DMS153 treated with DMSO at 0.1 percent for 48 hours (cell line): ENCODE data around the gene ATP10D.
"Not testable (repeated sequence)": the region's sequence is repeated elsewhere in the genome, so short reads cannot be mapped to it uniquely, and the experiment has no call there.

Source experiments
- DNase-seq: peaks from one replicate; lab custom pipeline; 2025; ENCODE audit not compliant: unreplicated experiment; lab: John Stamatoyannopoulos, UW

ATP10D gene

DNA sequence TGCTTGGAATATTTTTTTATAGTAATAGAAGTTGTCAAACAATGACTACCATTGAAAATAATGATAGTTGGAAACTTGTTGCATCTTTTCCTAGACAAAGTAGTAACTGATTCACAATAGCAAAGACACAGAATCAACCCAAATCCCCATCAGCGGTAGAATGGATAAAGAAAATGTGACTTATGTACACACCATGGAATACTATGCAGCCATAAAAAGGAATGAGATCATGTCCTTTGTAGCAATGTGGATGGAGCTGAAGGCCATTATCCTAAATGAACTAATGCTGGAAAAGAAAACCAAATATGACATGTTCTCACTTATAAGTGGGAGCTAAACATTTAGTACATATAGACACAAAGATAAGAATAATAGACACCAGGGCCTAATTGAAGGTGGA lies 49.7 kb downstream of the ATP10D start:
- DNase-seq = no peak

- no peak for DNase-seq
These were observed 50.6 kb downstream of the ATP10D start for GRCh38 chr4:47535567-47536147.

GRCh38 chr4:47536966-47537365 lies 51.9 kb downstream of the ATP10D start:
- no peak for DNase-seq

DNA sequence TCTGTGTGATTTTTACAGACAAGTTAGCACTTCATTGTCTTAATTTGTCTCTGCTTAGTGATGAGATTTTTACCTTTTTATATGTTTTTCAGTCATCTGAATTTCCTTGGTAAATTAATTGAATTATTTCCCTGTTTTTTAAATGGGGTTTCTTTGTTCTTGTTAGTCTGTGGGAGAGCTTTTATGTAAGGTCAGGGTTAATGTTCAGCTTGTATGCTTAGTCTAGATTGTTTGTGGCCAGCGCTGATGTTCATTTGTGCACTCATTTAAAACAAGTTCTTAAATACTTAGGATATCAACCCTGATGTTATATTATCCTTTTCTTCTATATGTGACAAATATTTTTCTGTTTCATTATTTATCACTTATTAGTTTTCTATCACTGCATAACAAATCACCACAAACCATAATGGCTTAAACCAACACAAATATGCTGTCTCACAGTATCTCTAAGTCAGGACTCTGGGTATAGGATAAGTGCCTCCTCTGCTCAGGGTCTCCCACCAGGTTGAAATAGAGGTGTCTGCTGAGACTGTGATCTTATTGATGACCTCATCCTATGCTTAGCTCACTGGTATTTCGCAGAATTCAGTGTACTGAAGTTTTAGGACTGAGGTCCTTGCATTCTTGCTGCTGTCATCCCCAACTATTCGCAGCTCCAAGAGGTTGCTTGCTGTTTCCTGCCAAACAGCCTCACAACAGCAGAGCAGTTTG lies 53.2 kb downstream of the ATP10D start:
- no peak for DNase-seq

DNA sequence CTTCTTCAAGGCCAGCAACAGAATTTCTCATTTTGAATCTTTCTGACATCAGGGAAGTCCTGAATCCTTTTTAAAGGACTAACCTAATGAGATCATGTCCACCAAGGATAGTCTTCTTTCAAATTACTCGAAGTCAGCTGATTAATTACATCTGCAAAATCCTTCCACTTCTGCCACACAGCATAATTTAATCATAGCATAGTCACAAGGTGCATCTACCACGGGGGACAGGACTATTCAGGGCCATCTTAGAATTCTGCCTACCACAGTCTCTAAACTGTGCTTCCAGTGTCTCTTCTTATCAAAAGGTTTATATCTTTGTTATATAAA lies 53.7 kb downstream of the ATP10D start:
- DNase-seq = no peak

DNA sequence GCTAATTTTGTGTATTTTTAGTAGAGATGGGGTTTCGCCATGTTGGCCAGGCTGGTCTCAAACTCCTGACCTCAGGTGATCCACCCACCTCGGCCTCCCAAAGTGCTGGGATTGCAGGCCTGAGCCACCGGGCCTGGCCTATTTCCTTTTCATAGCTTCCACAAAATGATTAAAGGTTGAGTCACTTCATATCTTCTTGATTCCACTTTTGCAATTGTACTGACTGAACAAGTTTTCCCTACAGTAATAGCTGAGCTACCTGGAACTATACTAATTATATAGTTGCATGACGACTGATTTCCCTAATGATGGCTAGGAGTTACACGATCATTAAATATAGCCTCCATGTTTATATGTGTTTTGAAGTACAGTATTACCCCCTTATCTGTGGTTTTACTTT lies 57.6 kb downstream of the ATP10D start:
- DNase-seq = not testable (repeated sequence)

DNA sequence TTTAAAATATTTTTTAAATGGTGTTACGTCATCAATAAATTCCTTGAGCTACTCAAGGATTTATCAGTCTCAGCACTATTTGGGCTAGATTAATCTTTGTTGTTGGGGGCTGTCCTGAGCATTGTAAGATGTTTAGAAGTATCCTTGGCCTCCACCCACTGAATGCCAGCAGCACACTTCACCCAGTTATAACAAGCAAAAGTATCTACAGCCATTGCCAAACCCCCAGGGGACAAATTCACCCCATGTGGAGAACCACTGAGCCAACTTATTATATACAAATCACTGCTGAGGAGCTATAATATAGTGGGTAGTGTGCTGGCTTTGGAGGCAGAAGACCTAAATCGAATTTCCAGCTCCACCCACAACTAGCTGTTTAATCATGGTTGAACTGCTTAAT lies 58.3 kb downstream of the ATP10D start:
- no peak for DNase-seq

DNA sequence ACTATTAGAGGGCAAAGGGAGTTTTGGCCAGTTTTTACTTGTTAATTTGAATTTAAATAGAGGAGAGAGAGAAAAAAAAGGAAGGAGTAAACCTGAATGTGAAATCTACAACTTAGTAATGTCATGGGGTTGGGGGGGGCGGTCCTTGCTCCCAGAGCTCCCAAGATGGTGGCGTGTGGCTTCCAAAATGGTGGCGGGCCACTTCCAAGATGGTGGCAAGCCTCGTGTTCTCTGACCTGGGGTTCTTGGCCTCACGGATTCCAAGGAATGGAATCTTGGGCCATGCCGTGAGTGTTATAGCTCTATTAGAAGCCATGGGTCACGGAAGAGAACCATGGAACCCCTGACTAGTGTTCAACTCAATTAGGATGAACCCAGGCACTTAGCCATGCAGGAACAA lies 65.3 kb downstream of the ATP10D start:
- DNase-seq = not testable (repeated sequence)

DNA sequence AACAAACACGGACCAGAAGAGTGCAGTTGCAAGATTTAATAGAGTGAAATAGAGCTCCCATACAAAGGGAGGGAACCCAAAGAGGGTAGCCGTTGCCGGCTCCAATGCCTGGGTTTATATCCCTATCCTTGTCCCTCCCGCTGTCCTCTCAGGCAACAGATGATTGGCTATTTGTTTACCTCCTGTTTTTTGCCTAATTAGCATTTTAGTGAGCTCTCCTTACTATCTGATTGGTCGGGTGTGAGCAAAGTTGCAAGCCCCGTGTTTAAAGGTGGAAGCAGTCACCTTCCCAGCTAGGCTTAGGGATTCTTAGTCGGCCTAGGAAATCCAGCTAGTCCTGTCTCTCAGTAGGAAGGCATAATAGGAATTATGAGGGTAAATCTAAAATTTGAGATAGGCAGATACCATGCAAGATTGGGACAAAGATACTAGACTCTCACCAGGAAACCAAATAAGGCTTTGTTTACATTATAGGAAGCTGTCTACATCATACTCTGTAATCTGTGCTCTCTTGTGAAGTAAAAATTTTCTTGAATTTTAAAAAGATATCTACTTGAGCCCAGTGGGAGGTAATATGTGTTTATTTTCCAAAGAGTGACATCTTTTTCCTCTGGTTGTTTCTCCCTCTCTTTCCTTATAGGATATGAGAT lies 65.9 kb downstream of the ATP10D start:
- DNase-seq = no peak

- DNase-seq = no peak
These were observed 66.6 kb downstream of the ATP10D start for GRCh38 chr4:47551682-47552081.

GRCh38 chr4:47553329-47554125 lies 68.5 kb downstream of the ATP10D start:
- no peak for DNase-seq

DNA sequence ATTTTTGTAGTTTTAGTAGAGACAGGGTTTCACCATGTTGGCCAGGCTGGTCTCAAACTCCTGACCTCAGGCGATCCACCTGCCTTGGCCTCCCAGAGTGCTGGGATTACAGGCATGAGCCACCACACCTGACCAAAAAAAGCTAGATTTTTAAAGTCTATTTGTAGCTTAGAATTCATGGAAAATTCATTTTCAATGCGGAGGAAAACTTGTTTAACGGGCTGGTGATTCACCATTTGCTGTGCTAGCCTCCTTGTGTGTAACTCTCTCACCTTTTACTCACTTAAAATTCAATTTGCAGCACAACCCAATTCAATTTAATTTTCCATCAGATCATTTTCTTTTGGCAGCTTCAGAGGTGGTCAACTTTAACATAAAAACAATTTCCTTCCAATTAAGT lies 70.8 kb downstream of the ATP10D start:
- not testable (repeated sequence) for DNase-seq

- DNase-seq = no peak
These were observed 72.2 kb downstream of the ATP10D start for GRCh38 chr4:47557255-47557654.

GRCh38 chr4:47560682-47561081 lies 75.6 kb downstream of the ATP10D start:
- DNase-seq = no peak

- DNase-seq = no peak
These were observed 76.3 kb downstream of the ATP10D start for GRCh38 chr4:47561331-47561730.

- no peak for DNase-seq
These were observed 77.2 kb downstream of the ATP10D start for GRCh38 chr4:47562297-47562696.

- no peak for DNase-seq
These were observed 81.5 kb downstream of the ATP10D start for GRCh38 chr4:47566566-47566965.

DNA sequence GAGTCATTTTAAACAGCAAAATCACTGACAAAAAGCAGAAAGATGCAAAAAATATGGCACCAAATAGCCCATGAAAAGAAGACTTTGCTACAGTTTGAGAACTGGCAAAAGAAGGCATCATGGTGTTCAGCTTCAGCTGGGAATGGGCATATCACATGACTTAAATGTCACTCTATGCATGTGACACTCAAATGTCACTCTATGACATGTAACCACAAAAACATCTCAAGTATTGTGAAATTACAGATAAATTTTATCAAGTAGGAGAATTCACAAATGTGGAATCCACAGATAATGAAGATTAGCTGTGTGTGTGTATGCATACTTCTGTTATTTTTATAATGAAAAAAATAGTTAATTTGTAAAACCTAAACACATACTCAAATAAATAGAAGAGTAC lies 81.9 kb downstream of the ATP10D start:
- no peak for DNase-seq

GRCh38 chr4:47567511-47567910 lies 82.4 kb downstream of the ATP10D start:
- DNase-seq = no peak

- DNase-seq = no peak
These were observed 85.7 kb downstream of the ATP10D start for GRCh38 chr4:47570816-47571215.

- no peak for DNase-seq
These were observed 87.9 kb downstream of the ATP10D start for GRCh38 chr4:47572981-47573380.
